Gastroesophageal sphincter (tissue), 3 donors: Measurements from ENCODE around the gene ACAD10.

Source experiments
- CTCF ChIP-seq, 4 experiments: fragments of 200-600 bp in 2 of 4; fragments of 450-650 bp in 2 of 4; sonication (generic) in 1 of 4; IDR thresholded peaks; one replicate each; pipeline ENCODE4 v1.5.1; 2017 to 2019; ENCODE audit warnings: antibody characterized with exemption in 4 of 4, mild to moderate bottlenecking in 2 of 4, moderate library complexity in 2 of 4
- EP300 ChIP-seq: sonication (generic); formaldehyde crosslinking; IDR thresholded peaks from one replicate; pipeline ENCODE4 v1.6.1; 2017; ENCODE audit warnings: antibody characterized with exemption, mild to moderate bottlenecking
- POLR2A ChIP-seq, 2 donors: fragments of 450-650 bp; IDR thresholded peaks; one replicate each; pipeline ENCODE4 v1.6.1; 2017; ENCODE audit warnings: antibody characterized with exemption in 2 of 2, mild to moderate bottlenecking in 2 of 2, moderate library complexity in 1 of 2
- POLR2AphosphoS5 ChIP-seq: sonication (generic); formaldehyde crosslinking; IDR thresholded peaks from one replicate; pipeline ENCODE4 v1.6.1; 2017; ENCODE audit warnings: antibody characterized with exemption

GRCh38 chr12:111732786-111733185 is 46.9 kb downstream of the ACAD10 start:
- TF ChIP-seq CTCF (IDR thresholded peaks at IDR 0.05) (no peak), EP300 (no peak), POLR2A (IDR thresholded peaks at IDR 0.05) (no peak), POLR2AphosphoS5 (no peak)
